Liver (tissue), 3 donors: ENCODE data around the gene SIGLEC10.
"Not testable (repeated sequence)": the region's sequence is repeated elsewhere in the genome, so short reads cannot be mapped to it uniquely, and the experiment has no call there.

Experiments used
- ATF3 ChIP-seq: IDR thresholded peaks from 2 replicates; pipeline ENCODE4 v1.6.1; 2016; ENCODE audit warnings: antibody characterized with exemption
- CTCF ChIP-seq: fragments of 150-350 bp; IDR thresholded peaks from 2 replicates; pipeline ENCODE4 v1.5.1; 2017; ENCODE audit warnings: improper control_type of control experiment, low read depth, low read length; ENCODE audit not compliant: missing input control
- GABPA ChIP-seq, 2 donors: IDR thresholded peaks in 1 of 2; conservative IDR thresholded peaks in 1 of 2; 2 replicates each; pipeline ENCODE4 v1.6.1; 2016; ENCODE audit warnings: antibody characterized with exemption in 2 of 2, mild to moderate bottlenecking in 1 of 2, moderate library complexity in 1 of 2
- SP1 ChIP-seq: IDR thresholded peaks from 2 replicates; pipeline ENCODE4 v1.6.1; 2018; ENCODE audit warnings: antibody characterized with exemption, mild to moderate bottlenecking
- TAF1 ChIP-seq: conservative IDR thresholded peaks from 2 replicates; pipeline ENCODE4 v1.6.1; 2016; ENCODE audit warnings: antibody characterized with exemption, mild to moderate bottlenecking
- donor health status: healthy.
- donor health status: healthy.

GRCh38 chr19:51416422-51416821 lies 1.0 kb downstream of the SIGLEC10 start:
- not testable (repeated sequence) for TF ChIP-seq GABPA (IDR thresholded peaks at IDR 0.05 in 1 of 2, conservative IDR thresholded peaks at IDR 0.05 in 1 of 2); CTCF; ATF3; TAF1; SP1
